ENCODE results near the gene RBM4.

RBM4 gene

GRCh38 chr11:66689661-66690590 lies 51.4 kb downstream of the RBM4 start:
- no peak for DNase-seq (ENCODE audit: low read depth)

- no peak for DNase-seq (ENCODE audit: low read depth)
These were observed 52.9 kb downstream of the RBM4 start for GRCh38 chr11:66691311-66691980.

GRCh38 chr11:66692446-66692845 lies 53.9 kb downstream of the RBM4 start:
- no peak for DNase-seq (ENCODE audit: low read depth)

- no peak for DNase-seq (ENCODE audit: low read depth)
These were observed 54.4 kb downstream of the RBM4 start for GRCh38 chr11:66692871-66693331.

- no peak for DNase-seq (ENCODE audit: low read depth)
These were observed 55.0 kb downstream of the RBM4 start for GRCh38 chr11:66693356-66694055.

GRCh38 chr11:66694056-66694410 lies 55.5 kb downstream of the RBM4 start:
- no peak for DNase-seq (ENCODE audit: low read depth)

GRCh38 chr11:66694732-66695207 lies 56.3 kb downstream of the RBM4 start:
- peak; percentile 86 for DNase-seq (ENCODE audit: low read depth)
